Keratinocyte (primary cell): ENCODE data around the gene STARD3. TPM values are rescaled to one million over a fixed set of nuclear protein-coding genes. Genes with fewer than 3 reads are reported as not detected.
A peak's percentile ranks its signal among the peaks of the same experiment; 100 is the strongest.

ENCODE experiments used
- DNase-seq: peaks from one replicate; pipeline ENCODE4 v3.0.0-alpha.2; 2011; ENCODE audit warnings: low read depth, missing footprints, low spot score
- FAIRE-seq: peaks from 2 replicates; lab custom pipeline; 2011; peaks lifted over from hg19 to GRCh38; lab: Jason Lieb, UNC
- H2AFZ ChIP-seq: 2 replicates; pipeline ENCODE4 v1.6.0; 2012; ENCODE audit warnings: low read length, control low read depth, inconsistent platforms; ENCODE audit not compliant: control insufficient read depth
- H3K27ac ChIP-seq: 2 replicates; pipeline ENCODE4 v1.5.1; 2011; ENCODE audit warnings: low read length; ENCODE audit not compliant: control insufficient read depth, insufficient read depth
- H3K27me3 ChIP-seq: 3 replicates; pipeline ENCODE4 v1.6.0; 2011; ENCODE audit warnings: low read length; ENCODE audit not compliant: control insufficient read depth, insufficient read depth; ENCODE audit errors: extremely low read depth
- H3K36me3 ChIP-seq, 2 experiments: 2 replicates in 1 of 2; 3 replicates in 1 of 2; pipeline ENCODE4 v1.5.1; 2011; ENCODE audit warnings: low read length in 2 of 2, mild to moderate bottlenecking in 1 of 2; ENCODE audit not compliant: control insufficient read depth in 2 of 2, insufficient read depth in 2 of 2; ENCODE audit errors: extremely low read depth in 1 of 2
- H3K4me1 ChIP-seq: 3 replicates; pipeline ENCODE4 v1.5.1; 2011; ENCODE audit warnings: low read length; ENCODE audit not compliant: control insufficient read depth, insufficient read depth; ENCODE audit errors: extremely low read depth
- H3K4me2 ChIP-seq: 3 replicates; pipeline ENCODE4 v1.6.0; 2011; ENCODE audit warnings: low read depth, low read length; ENCODE audit not compliant: control insufficient read depth, insufficient read depth; ENCODE audit errors: extremely low read depth
- H3K4me3 ChIP-seq, 3 experiments: fragments of 200-600 bp in 1 of 3; sonication (generic) in 1 of 3; 2 replicates in 2 of 3; 3 replicates in 1 of 3; pipeline ENCODE4 v1.5.1; 2011 to 2016; ENCODE audit warnings: low read length in 3 of 3, mild to moderate bottlenecking in 3 of 3, control low read depth in 2 of 3, inconsistent platforms in 1 of 3, low read depth in 1 of 3, mixed read lengths in 1 of 3, mixed run types in 1 of 3, moderate library complexity in 1 of 3; ENCODE audit not compliant: control insufficient read depth in 2 of 3, insufficient read depth in 2 of 3; ENCODE audit errors: extremely low read depth in 1 of 3
- H3K79me2 ChIP-seq: 2 replicates; pipeline ENCODE4 v1.6.0; 2012; ENCODE audit warnings: low read length; ENCODE audit not compliant: control insufficient read depth, insufficient read depth
- H3K9ac ChIP-seq: 3 replicates; pipeline ENCODE4 v1.6.0; 2011; ENCODE audit warnings: low read length; ENCODE audit not compliant: control insufficient read depth, insufficient read depth; ENCODE audit errors: extremely low read depth
- H3K9me1 ChIP-seq: 3 replicates; pipeline ENCODE4 v1.6.0; 2011; ENCODE audit warnings: low read length; ENCODE audit not compliant: control insufficient read depth, insufficient read depth; ENCODE audit errors: extremely low read depth
- H3K9me3 ChIP-seq: 2 replicates; pipeline ENCODE4 v1.5.1; 2012; ENCODE audit warnings: low read depth, low read length; ENCODE audit not compliant: control insufficient read depth
- H4K20me1 ChIP-seq: 3 replicates; pipeline ENCODE4 v1.6.0; 2011; ENCODE audit warnings: low read length; ENCODE audit not compliant: control insufficient read depth, insufficient read depth; ENCODE audit errors: extremely low read depth
- CTCF ChIP-seq, 3 experiments: IDR thresholded peaks in 1 of 3; conservative IDR thresholded peaks in 1 of 3; optimal IDR thresholded peaks in 1 of 3; 2 replicates in 2 of 3; 3 replicates in 1 of 3; pipeline versions ENCODE3 to v1.5.1; 2011; ENCODE audit warnings: low read length in 3 of 3, mild to moderate bottlenecking in 3 of 3, moderate library complexity in 2 of 3, control low read depth in 1 of 3, inconsistent platforms in 1 of 3; ENCODE audit not compliant: insufficient read depth in 2 of 3; ENCODE audit errors: extremely low read depth in 1 of 3
- EZH2 ChIP-seq: IDR thresholded peaks from one replicate; pipeline ENCODE4 v1.6.1; 2012; ENCODE audit warnings: inconsistent platforms, mild to moderate bottlenecking, low read length, moderate library complexity
- dilution Hi-C: fragments of 300-500 bp; cut with MboI; formaldehyde crosslinking; loops from one replicate; pipeline ENCODE4 v1.7.0; 2020; ENCODE audit warnings: low sequenced_read_pairs; ENCODE audit not compliant: extremely low pct_ligation_motif_present
- polyA plus RNA-seq, 5 experiments: library from polyadenylated mRNA; depleted of rRNA in 3 of 5; stranded (reverse) in 3 of 5; stranded (forward) in 1 of 5; unstranded in 1 of 5; fragments of >200 nt; gene quantifications; 1 replicate in 1 of 5; 2 replicates in 3 of 5; 3 replicates in 1 of 5; pipeline versions ENCODE4 v1.2.1 to v1.2.3, GENCODE V29; 2011 to 2012; ENCODE audit warnings: missing spikeins in 2 of 5, low read depth in 1 of 5, low replicate concordance in 1 of 5

STARD3 gene
- polyA plus RNA-seq, 1 donor (not counting 4 experiments of a cell fraction or from before 2014, with no cell fraction given) = 29.0 TPM

- H3K27ac ChIP-seq = peak overlapping the region; percentile 4
- FAIRE-seq = peak; percentile 46
- H3K4me2 ChIP-seq = peak overlapping the region; percentile 79
- TF ChIP-seq CTCF (optimal IDR thresholded peaks at IDR 0.05 in 1 of 3, IDR thresholded peaks at IDR 0.05 in 1 of 3, conservative IDR thresholded peaks at IDR 0.05 in 1 of 3; ENCODE audit: extremely low read depth in 1 of 3, insufficient read depth in 2 of 3, low read length in 3 of 3) (no peak), EZH2 (no peak)
- no peaks in the 10 kb centered on the region for H3K79me2 ChIP-seq
- dilution Hi-C loops = no loop called here
- peaks cover 2% of the 10 kb centered on the region for H4K20me1 ChIP-seq
- H3K9me1 ChIP-seq = no peaks in the 10 kb centered on the region
- peak overlapping the region; percentile 54 to 65 (median 62) for H3K4me3 ChIP-seq
- peaks cover 34% of the 10 kb centered on the region for H3K4me1 ChIP-seq
- no peaks in the 10 kb centered on the region for H3K9me3 ChIP-seq
- no peaks in the 10 kb centered on the region for H3K36me3 ChIP-seq
- DNase-seq = no peak
- peak overlapping the region; percentile 43 for H2AFZ ChIP-seq
- H3K9ac ChIP-seq = peak overlapping the region; percentile 60
- peaks cover 89% of the 10 kb centered on the region for H3K27me3 ChIP-seq
These were observed 33.5 kb upstream of the STARD3 start for GRCh38 chr17:39603304-39604016.

GRCh38 chr17:39604911-39605491 lies 31.9 kb upstream of the STARD3 start:
- no peak overlapping the region for H2AFZ ChIP-seq
- dilution Hi-C loops = no loop called here
- no peak for DNase-seq
- H3K27ac ChIP-seq = no peak overlapping the region
- H3K4me2 ChIP-seq = peak overlapping the region; percentile 62
- H3K36me3 ChIP-seq = no peaks in the 10 kb centered on the region
- FAIRE-seq = no peak
- H3K9ac ChIP-seq = peak overlapping the region; percentile 4
- peaks cover 2% of the 10 kb centered on the region for H4K20me1 ChIP-seq
- H3K9me3 ChIP-seq = no peaks in the 10 kb centered on the region
- TF ChIP-seq CTCF (optimal IDR thresholded peaks at IDR 0.05 in 1 of 3, IDR thresholded peaks at IDR 0.05 in 1 of 3, conservative IDR thresholded peaks at IDR 0.05 in 1 of 3; ENCODE audit: extremely low read depth in 1 of 3, insufficient read depth in 2 of 3, low read length in 3 of 3) = no peak
- TF ChIP-seq EZH2 = no peak
- peaks cover 89% of the 10 kb centered on the region for H3K27me3 ChIP-seq
- peaks cover 30% of the 10 kb centered on the region for H3K4me1 ChIP-seq
- H3K4me3 ChIP-seq = peak overlapping the region; percentile 27 to 65 (median 32)
- H3K79me2 ChIP-seq = no peaks in the 10 kb centered on the region
- no peaks in the 10 kb centered on the region for H3K9me1 ChIP-seq
